KMS-11 (cell line): ENCODE measurements around the gene TAL1.

Source experiments
- H2AFZ ChIP-seq: fragments of 200-600 bp; sonication (generic); 2 replicates; pipeline ENCODE4 v1.6.1; 2016; ENCODE audit warnings: antibody characterized with exemption, mixed run types, low read depth
- H3K27ac ChIP-seq: fragments of 200-600 bp; sonication (generic); 2 replicates; pipeline ENCODE4 v1.6.1; 2016; ENCODE audit warnings: mild to moderate bottlenecking, mixed run types
- H3K27me3 ChIP-seq: fragments of 200-600 bp; sonication (generic); 2 replicates; pipeline ENCODE4 v1.6.1; 2017; ENCODE audit warnings: mild to moderate bottlenecking, low read depth, mixed run types, moderate library complexity; ENCODE audit not compliant: insufficient read depth
- H3K36me3 ChIP-seq: fragments of 200-600 bp; sonication (generic); 2 replicates; pipeline ENCODE4 v1.6.1; 2017; ENCODE audit warnings: mild to moderate bottlenecking, mixed run types; ENCODE audit not compliant: insufficient read depth
- H3K4me1 ChIP-seq: fragments of 200-600 bp; sonication (generic); 2 replicates; pipeline ENCODE4 v1.6.1; 2016; ENCODE audit warnings: mild to moderate bottlenecking, low read depth, mixed run types; ENCODE audit not compliant: poor library complexity, severe bottlenecking
- H3K4me2 ChIP-seq: fragments of 200-600 bp; sonication (generic); 2 replicates; pipeline ENCODE4 v1.7.0; 2016; ENCODE audit warnings: mild to moderate bottlenecking, mixed run types
- H3K4me3 ChIP-seq: fragments of 200-600 bp; sonication (generic); IDR thresholded peaks from 2 replicates; pipeline ENCODE4 v1.6.1; 2017; ENCODE audit warnings: low read depth, low read length, mixed read lengths; ENCODE audit not compliant: insufficient read depth
- H3K79me2 ChIP-seq: fragments of 200-600 bp; sonication (generic); 2 replicates; pipeline ENCODE4 v1.6.1; 2016; ENCODE audit warnings: low read depth, mixed run types; ENCODE audit not compliant: insufficient read depth
- H3K9ac ChIP-seq: fragments of 200-600 bp; sonication (generic); 2 replicates; pipeline ENCODE4 v1.6.1; 2016; ENCODE audit warnings: mild to moderate bottlenecking, mixed run types
- H4K20me1 ChIP-seq: fragments of 200-600 bp; sonication (generic); 2 replicates; pipeline ENCODE4 v1.6.1; 2016; ENCODE audit warnings: mild to moderate bottlenecking, mixed run types; ENCODE audit not compliant: insufficient read depth
- CTCF ChIP-seq: fragments of 200-600 bp; sonication (generic); conservative IDR thresholded peaks from 2 replicates; pipeline ENCODE4 v1.6.1; 2017; ENCODE audit warnings: low read depth, mild to moderate bottlenecking, antibody characterized with exemption, low read length, moderate library complexity, mixed read lengths

TAL1 gene

DNA sequence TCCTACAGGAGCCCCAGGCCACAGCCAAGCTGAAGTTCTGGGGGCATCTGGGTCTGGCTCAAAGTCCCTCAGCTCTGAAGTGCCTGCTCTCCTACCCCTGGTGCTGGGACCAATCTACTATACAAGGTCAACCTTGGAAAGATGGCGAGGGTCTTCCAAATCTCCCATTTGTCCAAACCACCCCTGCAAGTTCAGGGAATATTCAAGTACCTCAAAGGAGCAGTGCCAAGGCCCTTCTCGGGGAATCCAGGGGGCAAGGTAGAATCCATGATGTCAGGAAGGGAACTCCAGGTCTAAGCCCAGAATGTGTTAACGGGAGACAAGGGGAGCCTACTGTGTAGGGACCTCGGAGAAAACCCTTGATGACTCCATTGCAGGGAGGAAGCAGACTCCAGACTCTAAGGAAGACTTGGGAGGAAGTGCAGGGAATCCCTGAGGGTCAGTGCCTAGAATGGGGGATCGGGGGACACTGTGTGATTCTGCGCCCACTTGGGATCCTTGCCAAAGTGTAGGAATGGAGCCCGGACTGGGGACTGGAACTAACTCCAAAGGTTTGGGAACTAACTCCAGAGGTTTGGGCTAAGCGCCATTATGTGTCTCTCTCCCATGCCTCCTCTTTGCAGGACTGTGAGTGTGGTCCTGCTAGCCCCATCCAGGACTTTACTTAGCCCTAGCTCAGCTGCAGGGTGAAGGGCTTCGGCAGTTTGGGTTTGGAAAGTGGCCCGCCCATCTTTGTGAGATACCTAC is 8.7 kb downstream of the TAL1 start:
- peaks cover 17% of the 10 kb centered on the region; the same call in 1 of the 2 replicates for H3K27me3 ChIP-seq
- TF ChIP-seq CTCF, result no peak
- no peaks in the 10 kb centered on the region for H4K20me1 ChIP-seq
- H3K9ac ChIP-seq, result no peak overlapping the region
- H3K79me2 ChIP-seq, result no peaks in the 10 kb centered on the region
- no peak overlapping the region for H3K4me2 ChIP-seq
- H3K27ac ChIP-seq, result no peak overlapping the region
- H3K4me3 ChIP-seq, result no peak overlapping the region
- no peaks in the 10 kb centered on the region for H3K36me3 ChIP-seq
- H2AFZ ChIP-seq, result no peak overlapping the region
- no peaks in the 10 kb centered on the region for H3K4me1 ChIP-seq

GRCh38 chr1:47222476-47222875 is 9.5 kb downstream of the TAL1 start:
- no peak for TF ChIP-seq CTCF
- no peaks in the 10 kb centered on the region for H3K79me2 ChIP-seq
- H3K36me3 ChIP-seq, result no peaks in the 10 kb centered on the region
- H3K27ac ChIP-seq, result no peak overlapping the region
- H3K4me3 ChIP-seq, result no peak overlapping the region
- no peak overlapping the region for H3K4me2 ChIP-seq
- no peaks in the 10 kb centered on the region for H4K20me1 ChIP-seq
- no peak overlapping the region for H3K9ac ChIP-seq
- no peak overlapping the region for H2AFZ ChIP-seq
- H3K27me3 ChIP-seq, result peaks cover 17% of the 10 kb centered on the region; the same call in 1 of the 2 replicates
- H3K4me1 ChIP-seq, result no peaks in the 10 kb centered on the region

DNA sequence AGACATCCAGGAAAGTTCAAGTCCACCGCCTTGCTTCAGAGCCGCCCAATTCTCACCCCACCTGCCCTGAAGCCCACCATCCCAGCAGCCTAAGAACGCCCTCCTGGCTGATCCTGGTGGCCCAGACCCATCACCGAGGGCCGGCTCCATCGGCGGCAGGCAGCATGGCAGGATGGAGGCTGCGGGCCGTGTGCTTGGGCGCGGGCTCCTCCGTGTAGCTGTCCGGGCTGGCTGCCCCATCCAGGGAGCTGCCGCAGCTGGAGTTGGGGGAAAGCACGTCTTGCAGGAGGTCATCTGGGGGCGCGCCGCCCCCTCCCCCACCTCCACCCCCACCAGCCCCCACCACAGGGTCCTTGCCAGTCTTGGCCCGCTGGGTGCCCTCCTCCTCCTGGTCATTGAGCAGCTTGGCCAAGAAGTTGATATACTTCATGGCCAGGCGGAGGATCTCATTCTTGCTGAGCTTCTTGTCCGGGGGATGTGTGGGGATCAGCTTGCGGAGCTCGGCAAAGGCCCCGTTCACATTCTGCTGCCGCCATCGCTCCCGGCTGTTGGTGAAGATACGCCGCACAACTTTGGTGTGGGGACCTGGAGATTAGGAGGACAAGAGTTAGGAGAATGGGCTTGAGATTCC is 12.3 kb downstream of the TAL1 start:
- Histone ChIP-seq H3K79me2 (no peaks in the 10 kb centered on the region), H2AFZ (no peak overlapping the region), H3K27ac (no peak overlapping the region), H3K4me1 (no peaks in the 10 kb centered on the region), H3K36me3 (no peaks in the 10 kb centered on the region), H3K27me3 (peaks cover 5% of the 10 kb centered on the region; the same call in 1 of the 2 replicates), H3K4me3 (no peak overlapping the region), H4K20me1 (no peaks in the 10 kb centered on the region), H3K4me2 (no peak overlapping the region), H3K9ac (no peak overlapping the region)
- no peak for TF ChIP-seq CTCF

- Histone ChIP-seq H3K27me3 (0 out of 2 replicates have a peak, but pooled peaks cover 5% of the 10 kb centered on the region), H3K27ac (no peak overlapping the region), H3K4me2 (no peak overlapping the region), H3K9ac (no peak overlapping the region), H3K79me2 (no peaks in the 10 kb centered on the region), H3K36me3 (no peaks in the 10 kb centered on the region), H2AFZ (no peak overlapping the region), H3K4me1 (no peaks in the 10 kb centered on the region), H3K4me3 (no peak overlapping the region), H4K20me1 (no peaks in the 10 kb centered on the region)
- no peak for TF ChIP-seq CTCF
Observed at GRCh38 chr1:47219001-47219400, 13.0 kb downstream of the TAL1 start.
